PC-9 (cell line): ENCODE data around the gene PPP1R9A.

Source experiments
- EZH2 ChIP-seq: fragments of 200-600 bp; sonication (generic); IDR thresholded peaks from 2 replicates; pipeline ENCODE4 v1.8.0; 2017; ENCODE audit warnings: antibody characterized with exemption, low read depth
- TF ChIP-seq, protein P1 (sequence below): fragments of 200-600 bp; sonication (generic); conservative IDR thresholded peaks from 2 replicates; pipeline ENCODE4 v1.6.1; 2017; ENCODE audit warnings: mixed run types, antibody characterized with exemption, mild to moderate bottlenecking, moderate library complexity

DNA sequence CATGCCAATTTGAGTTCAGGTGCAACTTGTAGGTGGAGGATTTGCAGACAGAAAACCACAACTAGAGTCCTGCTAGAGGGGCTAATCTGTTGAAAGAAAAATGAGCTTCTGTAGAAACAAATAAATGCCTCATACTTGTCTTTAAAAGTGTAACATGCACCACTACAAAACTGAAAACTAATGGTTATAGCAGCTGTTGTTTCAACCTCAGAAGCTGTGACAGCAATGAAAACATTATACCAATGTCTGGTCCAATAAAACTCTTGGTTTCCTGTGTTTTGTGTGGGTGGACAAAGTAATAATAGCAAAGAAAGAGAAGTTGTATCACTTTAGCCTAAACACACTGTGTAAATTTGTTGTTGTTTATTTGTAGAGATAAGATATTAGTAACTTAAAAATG, 3.4 kb upstream of the PPP1R9A start:
- TF ChIP-seq EZH2: no peak
- TF ChIP-seq, protein P1, sequence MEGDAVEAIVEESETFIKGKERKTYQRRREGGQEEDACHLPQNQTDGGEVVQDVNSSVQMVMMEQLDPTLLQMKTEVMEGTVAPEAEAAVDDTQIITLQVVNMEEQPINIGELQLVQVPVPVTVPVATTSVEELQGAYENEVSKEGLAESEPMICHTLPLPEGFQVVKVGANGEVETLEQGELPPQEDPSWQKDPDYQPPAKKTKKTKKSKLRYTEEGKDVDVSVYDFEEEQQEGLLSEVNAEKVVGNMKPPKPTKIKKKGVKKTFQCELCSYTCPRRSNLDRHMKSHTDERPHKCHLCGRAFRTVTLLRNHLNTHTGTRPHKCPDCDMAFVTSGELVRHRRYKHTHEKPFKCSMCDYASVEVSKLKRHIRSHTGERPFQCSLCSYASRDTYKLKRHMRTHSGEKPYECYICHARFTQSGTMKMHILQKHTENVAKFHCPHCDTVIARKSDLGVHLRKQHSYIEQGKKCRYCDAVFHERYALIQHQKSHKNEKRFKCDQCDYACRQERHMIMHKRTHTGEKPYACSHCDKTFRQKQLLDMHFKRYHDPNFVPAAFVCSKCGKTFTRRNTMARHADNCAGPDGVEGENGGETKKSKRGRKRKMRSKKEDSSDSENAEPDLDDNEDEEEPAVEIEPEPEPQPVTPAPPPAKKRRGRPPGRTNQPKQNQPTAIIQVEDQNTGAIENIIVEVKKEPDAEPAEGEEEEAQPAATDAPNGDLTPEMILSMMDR: no peak
